Measurements from ENCODE around the gene GTPBP1.

DNA sequence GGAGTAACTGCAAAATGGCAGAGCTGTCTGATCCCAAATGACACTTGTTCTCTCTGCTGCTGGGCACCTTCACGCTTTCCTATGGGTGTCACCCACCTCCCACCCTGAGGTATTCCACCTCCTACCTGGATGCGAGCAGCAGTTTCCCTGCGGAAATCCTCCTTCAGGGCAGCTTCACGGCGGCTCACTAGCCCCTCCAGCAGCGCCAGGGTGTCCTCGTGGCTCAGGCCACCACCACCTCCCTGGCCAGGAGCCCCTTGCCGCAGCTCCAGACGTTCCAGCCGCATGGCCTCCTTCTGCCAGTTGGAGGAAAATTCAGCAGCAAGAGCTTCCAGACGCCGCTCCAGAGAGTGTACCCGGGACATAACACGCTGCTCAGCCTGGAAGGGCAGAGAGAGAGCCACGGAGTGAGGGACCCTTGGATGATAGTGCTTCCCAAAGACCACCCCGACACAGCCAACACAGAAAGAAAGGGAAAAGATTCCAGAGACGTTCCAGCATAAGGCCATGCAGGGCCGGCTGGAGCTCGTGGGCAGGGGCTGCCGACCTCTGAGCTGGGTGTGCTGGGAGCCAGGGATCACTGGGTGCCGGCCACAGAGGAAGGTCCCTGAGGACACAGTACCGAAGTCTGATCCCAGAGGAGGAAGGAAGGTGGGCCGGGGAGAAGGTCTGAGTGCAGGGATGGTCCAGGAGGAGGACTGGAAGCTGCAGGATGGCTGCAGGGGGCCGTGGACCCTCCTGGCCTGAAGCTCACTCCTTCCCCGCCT is 36.6 kb downstream of the GTPBP1 start:
- TF ChIP-seq, protein P1, sequence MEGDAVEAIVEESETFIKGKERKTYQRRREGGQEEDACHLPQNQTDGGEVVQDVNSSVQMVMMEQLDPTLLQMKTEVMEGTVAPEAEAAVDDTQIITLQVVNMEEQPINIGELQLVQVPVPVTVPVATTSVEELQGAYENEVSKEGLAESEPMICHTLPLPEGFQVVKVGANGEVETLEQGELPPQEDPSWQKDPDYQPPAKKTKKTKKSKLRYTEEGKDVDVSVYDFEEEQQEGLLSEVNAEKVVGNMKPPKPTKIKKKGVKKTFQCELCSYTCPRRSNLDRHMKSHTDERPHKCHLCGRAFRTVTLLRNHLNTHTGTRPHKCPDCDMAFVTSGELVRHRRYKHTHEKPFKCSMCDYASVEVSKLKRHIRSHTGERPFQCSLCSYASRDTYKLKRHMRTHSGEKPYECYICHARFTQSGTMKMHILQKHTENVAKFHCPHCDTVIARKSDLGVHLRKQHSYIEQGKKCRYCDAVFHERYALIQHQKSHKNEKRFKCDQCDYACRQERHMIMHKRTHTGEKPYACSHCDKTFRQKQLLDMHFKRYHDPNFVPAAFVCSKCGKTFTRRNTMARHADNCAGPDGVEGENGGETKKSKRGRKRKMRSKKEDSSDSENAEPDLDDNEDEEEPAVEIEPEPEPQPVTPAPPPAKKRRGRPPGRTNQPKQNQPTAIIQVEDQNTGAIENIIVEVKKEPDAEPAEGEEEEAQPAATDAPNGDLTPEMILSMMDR (IDR thresholded peaks at IDR 0.05), result no peak
- TF ChIP-seq POLR2A (IDR thresholded peaks at IDR 0.05) (no peak), EP300 (IDR thresholded peaks at IDR 0.05) (no peak), POLR2AphosphoS5 (IDR thresholded peaks at IDR 0.05) (no peak)

Data from suprapubic skin (tissue), 4 donors.